Measurements from ENCODE around the gene C19orf38.

The C19orf38 gene

GRCh38 chr19:10809651-10810285 lies 38.4 kb upstream of the C19orf38 start:
- H3K27ac ChIP-seq: no peak overlapping the region
- TF ChIP-seq ZFX (IDR thresholded peaks at IDR 0.05): no peak
- TF ChIP-seq CTCF (conservative IDR thresholded peaks at IDR 0.05): no peak

GRCh38 chr19:10811391-10812111 lies 36.7 kb upstream of the C19orf38 start:
- TF ChIP-seq CTCF (conservative IDR thresholded peaks at IDR 0.05) (no peak), ZFX (IDR thresholded peaks at IDR 0.05) (no peak)
- H3K27ac ChIP-seq: no peak overlapping the region

- H3K27ac ChIP-seq: no peak overlapping the region
These were observed 36.0 kb upstream of the C19orf38 start for GRCh38 chr19:10812196-10812595.

GRCh38 chr19:10812902-10813404 lies 35.3 kb upstream of the C19orf38 start:
- TF ChIP-seq CTCF (conservative IDR thresholded peaks at IDR 0.05): no peak
- no peak overlapping the region for H3K27ac ChIP-seq

More at GRCh38 chr19:10812196-10812595, 36.0 kb upstream of the C19orf38 start:
- TF ChIP-seq CTCF (conservative IDR thresholded peaks at IDR 0.05) (no peak), ZFX (IDR thresholded peaks at IDR 0.05) (no peak)

- no peak for TF ChIP-seq CTCF (conservative IDR thresholded peaks at IDR 0.05)
- no peak for TF ChIP-seq ZFX (IDR thresholded peaks at IDR 0.05)
- H3K27ac ChIP-seq: no peak overlapping the region
These were observed 33.1 kb upstream of the C19orf38 start for GRCh38 chr19:10815007-10815536.

GRCh38 chr19:10815969-10816644 lies 32.1 kb upstream of the C19orf38 start:
- no peak overlapping the region for H3K27ac ChIP-seq
- TF ChIP-seq CTCF (conservative IDR thresholded peaks at IDR 0.05) (no peak), ZFX (IDR thresholded peaks at IDR 0.05) (no peak)

- no peak overlapping the region for H3K27ac ChIP-seq
- TF ChIP-seq ZFX (IDR thresholded peaks at IDR 0.05) (no peak), CTCF (conservative IDR thresholded peaks at IDR 0.05) (no peak)
These were observed 31.5 kb upstream of the C19orf38 start for GRCh38 chr19:10816691-10817090.
